Measurements from ENCODE around the gene ZNF334.

ZNF334 gene

DNA sequence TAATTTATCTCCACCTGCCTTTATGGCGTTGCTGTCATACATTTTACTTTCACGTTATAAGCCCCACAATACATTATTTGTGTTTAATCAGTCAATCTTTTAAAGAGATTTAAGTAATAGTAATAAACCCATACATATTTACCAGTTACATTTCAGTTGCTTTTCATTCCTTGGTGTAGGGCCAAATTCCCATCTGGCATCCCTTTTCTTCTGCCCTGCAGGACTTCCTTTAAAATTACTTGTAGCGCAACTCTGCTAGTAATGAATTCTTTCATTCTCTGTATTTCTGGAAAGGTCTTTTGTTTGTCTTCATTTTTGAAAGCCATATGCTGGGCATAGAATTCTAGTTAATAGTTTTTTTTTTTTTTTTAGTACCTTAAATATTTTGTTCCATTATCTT, 24.9 kb downstream of the ZNF334 start:
- FAIRE-seq: no peak
- TF ChIP-seq POLR2A (IDR thresholded peaks at IDR 0.05; ENCODE audit: low read depth, low read length): no peak
- DNase-seq (ENCODE audit: insufficient read length, low spot score): no peak

DNA sequence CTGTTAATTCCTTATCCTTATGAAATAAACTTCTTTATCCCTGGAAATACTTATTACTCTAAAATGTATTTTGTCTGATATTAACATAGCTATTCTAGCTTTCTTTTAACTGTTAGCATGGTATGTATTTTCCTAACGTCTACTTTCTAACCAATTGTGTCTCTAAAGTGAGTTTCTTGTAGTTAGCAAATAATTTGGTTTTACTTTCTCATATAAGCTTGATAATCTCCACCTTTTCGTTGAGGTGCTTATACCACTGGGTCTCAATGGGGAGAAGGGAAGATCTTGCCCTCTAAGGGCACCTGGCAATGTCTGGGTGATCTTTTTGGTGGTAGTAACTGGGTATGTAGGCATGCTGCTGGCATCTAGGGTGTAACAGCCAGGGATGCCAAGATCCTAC, 25.7 kb downstream of the ZNF334 start:
- no peak for FAIRE-seq
- no peak for TF ChIP-seq POLR2A (IDR thresholded peaks at IDR 0.05; ENCODE audit: low read depth, low read length)
- DNase-seq (ENCODE audit: insufficient read length, low spot score): no peak

DNA sequence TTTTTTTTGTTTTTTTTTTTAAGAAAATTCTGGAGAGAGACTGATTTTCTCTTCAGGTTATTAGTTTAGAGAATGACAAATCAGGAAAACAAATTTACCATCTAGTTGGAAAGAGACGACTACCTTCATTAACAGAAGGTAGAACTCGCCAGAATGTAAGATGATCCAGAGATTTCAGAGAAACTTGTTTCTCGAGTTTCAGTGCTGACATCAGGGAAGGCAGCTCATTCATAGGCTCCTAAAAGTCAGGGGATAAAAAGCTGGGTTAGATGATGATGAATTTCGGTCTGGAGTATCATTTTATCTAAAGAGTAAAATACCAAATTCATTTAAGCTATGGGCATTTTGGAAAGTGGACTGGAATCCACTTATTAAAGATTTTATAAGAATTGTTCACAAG, 27.9 kb downstream of the ZNF334 start:
- FAIRE-seq: no peak
- no peak for TF ChIP-seq POLR2A (IDR thresholded peaks at IDR 0.05; ENCODE audit: low read depth, low read length)
- DNase-seq (ENCODE audit: insufficient read length, low spot score): no peak

DNA sequence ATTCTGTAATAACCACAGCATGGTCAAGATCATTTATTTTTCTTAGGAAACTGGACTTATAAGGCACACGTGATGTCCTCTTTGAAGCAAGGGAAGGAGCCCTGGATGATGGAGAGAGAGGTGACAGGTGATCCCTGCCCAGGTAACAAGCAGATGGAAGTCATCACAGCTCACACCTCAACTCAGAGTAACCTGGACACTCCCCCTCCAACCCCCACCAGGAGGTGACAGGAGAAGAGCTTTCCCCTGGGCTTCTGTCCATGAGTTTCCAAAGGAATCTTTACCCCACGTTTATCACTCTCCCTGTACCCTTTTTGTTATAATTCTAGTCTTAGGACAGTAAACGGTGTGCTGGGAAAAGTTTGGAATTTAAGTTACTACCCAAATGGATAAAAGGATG, 28.4 kb downstream of the ZNF334 start:
- TF ChIP-seq POLR2A (IDR thresholded peaks at IDR 0.05; ENCODE audit: low read depth, low read length): no peak
- no peak for FAIRE-seq
- DNase-seq (ENCODE audit: insufficient read length, low spot score): no peak

DNA sequence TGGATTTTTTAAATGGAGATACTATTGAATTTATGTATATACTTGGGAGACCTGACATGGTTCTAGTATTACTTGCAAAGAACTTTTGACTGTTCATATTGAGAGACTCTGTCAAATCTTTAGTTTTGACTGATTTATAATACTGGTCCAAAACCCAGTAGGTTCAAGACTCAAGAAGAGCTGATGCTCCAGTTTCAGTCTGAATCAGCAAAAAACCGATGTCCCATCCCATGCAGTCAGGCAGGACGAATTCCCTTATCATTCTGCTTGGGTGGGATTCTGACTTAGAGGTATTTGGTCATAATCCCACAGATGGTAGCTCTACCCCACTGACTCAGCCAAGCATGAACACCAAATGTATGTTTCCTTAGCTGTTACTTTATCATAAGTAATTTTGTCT, 29.5 kb downstream of the ZNF334 start:
- no peak for DNase-seq (ENCODE audit: insufficient read length, low spot score)
- TF ChIP-seq POLR2A (IDR thresholded peaks at IDR 0.05; ENCODE audit: low read depth, low read length): no peak
- FAIRE-seq: no peak

DNA sequence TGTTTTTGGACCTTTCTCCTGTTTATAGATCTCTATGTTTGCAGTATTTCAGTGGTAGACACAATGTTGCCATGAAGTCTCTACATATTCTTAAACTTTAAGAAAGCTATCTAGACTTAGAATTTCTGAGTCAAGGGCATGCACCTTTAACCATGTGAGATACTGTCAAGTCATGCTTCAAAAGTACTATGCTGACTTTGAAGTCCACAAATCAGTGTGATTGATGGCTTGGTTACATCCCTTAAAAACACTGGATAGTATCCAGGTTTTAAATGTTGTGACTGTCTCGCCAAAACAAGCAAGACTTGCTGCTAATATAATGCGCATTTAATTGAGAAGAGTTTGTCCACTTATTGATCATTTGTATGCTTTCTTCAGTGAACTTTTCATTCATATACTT, 30.5 kb downstream of the ZNF334 start:
- FAIRE-seq: no peak
- TF ChIP-seq POLR2A (IDR thresholded peaks at IDR 0.05; ENCODE audit: low read depth, low read length): no peak

DNA sequence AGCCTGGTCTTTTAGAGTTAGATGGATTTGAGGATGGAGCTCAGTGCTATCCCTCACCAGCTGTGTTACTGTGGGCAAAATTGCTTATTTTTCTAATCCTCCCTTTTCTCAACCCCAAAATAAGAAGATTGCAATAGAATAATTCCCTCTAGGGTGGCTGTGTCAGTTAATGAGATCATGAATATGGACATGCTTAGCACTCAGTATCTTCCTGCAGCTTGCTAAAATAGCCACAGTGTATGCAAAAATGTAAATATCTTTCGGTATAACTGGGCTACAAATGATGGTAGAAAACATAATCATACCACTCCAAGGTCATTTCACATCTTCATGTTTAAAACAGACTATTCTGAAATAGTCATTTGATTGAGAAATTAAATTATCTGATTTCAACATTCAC, 35.7 kb downstream of the ZNF334 start:
- no peak for TF ChIP-seq POLR2A (IDR thresholded peaks at IDR 0.05; ENCODE audit: low read depth, low read length)
- DNase-seq (ENCODE audit: insufficient read length, low spot score): no peak
- FAIRE-seq: no peak

More for the DNA sequence above, 30.5 kb downstream of the ZNF334 start:
- no peak for DNase-seq (ENCODE audit: insufficient read length, low spot score)

DNA sequence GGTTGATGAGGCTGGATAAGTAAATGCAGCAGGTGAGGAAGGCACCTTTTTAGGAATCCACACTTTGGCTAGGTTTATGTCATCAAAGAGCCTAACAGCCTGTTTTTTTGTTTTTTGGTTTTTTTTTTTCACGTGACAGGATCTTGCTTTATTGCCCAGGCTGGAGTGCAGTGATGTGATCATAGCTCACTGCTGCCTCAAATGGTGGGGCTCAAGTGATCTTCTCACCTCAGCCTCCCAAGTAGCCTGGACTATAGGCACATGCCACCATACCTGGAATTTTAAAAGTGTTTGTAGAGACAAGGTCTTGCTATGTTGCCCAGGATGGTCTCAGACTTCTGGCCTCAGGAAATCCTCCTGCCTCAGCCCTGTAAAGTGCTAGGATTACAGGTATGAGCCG, 36.1 kb downstream of the ZNF334 start:
- no peak for TF ChIP-seq POLR2A (IDR thresholded peaks at IDR 0.05; ENCODE audit: low read depth, low read length)
- DNase-seq (ENCODE audit: insufficient read length, low spot score) (no peak), FAIRE-seq (no peak)

DNA sequence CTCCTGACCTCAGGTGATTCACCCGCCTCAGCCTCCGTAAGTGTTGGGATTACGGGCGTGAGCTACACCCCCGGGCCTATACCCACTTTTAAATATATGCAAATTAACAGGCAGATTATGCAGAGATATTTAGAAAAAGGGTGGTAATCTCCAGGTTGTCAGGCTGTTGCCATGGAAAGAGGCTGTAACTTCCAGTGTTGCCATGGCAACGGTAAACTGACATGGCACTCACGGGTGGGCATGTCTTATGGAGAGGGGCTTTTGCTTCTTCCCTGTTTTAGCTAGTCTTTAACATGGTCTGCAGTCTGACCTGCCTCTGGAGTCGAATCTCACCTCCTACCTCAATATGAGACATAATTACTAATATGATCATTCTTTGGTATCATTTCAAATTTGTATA, 44.9 kb downstream of the ZNF334 start:
- FAIRE-seq: no peak
- no peak for DNase-seq (ENCODE audit: insufficient read length, low spot score)
- no peak for TF ChIP-seq POLR2A (IDR thresholded peaks at IDR 0.05; ENCODE audit: low read depth, low read length)

DNA sequence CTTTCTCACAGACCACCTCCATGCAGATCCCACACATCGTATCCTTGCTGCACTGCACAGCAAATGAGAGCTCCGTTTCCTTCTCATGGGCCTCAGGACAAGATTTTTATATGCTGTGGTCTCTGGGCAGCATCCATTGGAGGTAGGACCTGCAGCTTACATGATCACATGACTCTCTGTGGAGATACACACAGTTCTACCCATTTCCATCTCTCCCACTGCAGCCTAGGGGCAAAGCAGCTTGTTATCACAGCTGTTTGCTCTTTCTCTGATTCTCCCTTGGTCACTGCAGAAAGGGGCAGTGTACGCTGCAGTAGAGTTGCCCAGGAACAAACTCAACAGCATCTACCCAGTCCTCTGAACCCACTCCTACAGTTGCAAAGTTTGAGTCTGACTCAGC, 48.9 kb downstream of the ZNF334 start:
- no peak for TF ChIP-seq POLR2A (IDR thresholded peaks at IDR 0.05; ENCODE audit: low read depth, low read length)
- no peak for FAIRE-seq
- no peak for DNase-seq (ENCODE audit: insufficient read length, low spot score)

DNA sequence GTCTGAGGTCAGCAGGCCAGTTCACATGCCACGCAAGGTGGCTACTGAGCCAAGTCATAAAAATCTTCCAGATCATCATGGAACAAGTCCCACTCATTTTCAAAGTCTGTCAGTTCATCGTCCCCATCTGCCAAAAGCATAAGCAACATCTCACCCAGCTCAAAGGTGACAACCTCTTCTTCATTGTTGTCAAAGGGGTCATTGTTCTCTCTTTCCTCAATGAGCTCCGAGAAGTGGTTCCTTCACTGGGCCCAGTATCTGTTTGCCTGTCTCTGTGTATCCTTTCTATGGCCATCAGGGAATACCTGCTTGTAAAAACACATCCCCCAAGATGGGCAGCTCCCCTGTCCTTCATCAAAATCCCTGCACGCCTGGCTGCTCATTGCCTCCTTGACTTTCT, 49.5 kb downstream of the ZNF334 start:
- no peak for DNase-seq (ENCODE audit: insufficient read length, low spot score)
- TF ChIP-seq POLR2A (IDR thresholded peaks at IDR 0.05; ENCODE audit: low read depth, low read length): no peak
- no peak for FAIRE-seq

DNA sequence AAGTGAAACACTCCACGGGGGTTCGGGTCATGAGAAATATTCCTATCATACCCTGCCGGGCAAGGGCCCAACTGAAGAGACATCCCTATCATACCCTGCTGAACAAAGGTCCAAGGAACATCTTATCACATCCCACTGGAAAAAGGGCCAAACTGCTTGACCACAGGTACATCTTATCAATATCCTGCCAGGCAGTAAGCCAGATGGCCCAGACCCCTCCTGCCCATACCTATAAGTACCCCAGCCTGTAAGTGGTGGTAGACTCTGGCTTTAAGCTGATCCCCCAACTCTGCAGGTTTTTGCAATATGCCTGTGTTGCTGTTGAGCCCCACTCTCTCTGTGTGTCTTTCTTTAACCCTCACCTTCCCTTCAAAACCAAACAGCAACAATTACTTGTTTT, 51.6 kb downstream of the ZNF334 start:
- TF ChIP-seq POLR2A (IDR thresholded peaks at IDR 0.05; ENCODE audit: low read depth, low read length): no peak
- FAIRE-seq (no peak), DNase-seq (ENCODE audit: insufficient read length, low spot score) (no peak)

DNA sequence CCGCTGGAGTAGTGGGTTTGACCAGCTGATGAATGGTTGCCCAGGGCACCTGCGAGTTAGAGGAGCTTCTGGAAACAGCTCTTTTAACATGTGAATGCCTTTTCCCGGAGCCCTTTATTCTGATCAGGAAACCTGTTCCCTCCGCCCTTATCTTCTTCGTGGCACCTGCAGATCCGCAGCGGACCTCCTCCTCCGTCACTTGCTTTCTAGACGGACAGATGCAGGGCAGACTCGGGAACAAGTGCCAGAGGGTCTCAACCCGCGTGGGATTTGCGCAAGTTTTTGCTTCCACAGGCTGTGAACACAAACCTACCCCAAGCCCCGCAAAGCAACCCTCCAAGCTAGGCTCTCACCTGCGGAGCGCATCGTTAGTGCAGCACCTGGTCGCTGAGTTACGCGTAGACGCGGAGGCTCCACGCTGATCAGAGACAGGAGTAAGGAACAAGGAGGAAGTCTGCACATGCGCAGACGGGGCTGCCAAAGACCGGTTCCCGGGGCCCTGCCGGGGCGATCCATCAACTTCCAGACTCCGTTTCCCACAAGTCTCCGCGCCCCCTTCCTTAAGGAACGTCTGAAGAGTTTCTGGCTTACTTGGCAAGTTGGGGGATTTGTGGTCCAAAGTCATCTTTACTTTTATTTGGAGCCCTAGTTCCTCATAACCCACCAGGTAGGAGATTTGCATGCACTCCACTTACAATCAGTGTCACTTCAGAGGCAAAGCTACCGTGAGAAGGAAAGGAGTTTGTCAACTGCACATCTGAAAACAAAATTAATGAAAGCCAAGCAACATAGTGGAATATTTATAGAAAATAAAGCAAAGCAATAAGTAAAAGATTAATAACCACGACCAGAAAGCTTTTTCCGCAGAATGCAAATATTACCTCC, 54.3 kb downstream of the ZNF334 start:
- FAIRE-seq (no peak), DNase-seq (ENCODE audit: insufficient read length, low spot score) (no peak)
- TF ChIP-seq POLR2A (IDR thresholded peaks at IDR 0.05; ENCODE audit: low read depth, low read length): no peak

DNA sequence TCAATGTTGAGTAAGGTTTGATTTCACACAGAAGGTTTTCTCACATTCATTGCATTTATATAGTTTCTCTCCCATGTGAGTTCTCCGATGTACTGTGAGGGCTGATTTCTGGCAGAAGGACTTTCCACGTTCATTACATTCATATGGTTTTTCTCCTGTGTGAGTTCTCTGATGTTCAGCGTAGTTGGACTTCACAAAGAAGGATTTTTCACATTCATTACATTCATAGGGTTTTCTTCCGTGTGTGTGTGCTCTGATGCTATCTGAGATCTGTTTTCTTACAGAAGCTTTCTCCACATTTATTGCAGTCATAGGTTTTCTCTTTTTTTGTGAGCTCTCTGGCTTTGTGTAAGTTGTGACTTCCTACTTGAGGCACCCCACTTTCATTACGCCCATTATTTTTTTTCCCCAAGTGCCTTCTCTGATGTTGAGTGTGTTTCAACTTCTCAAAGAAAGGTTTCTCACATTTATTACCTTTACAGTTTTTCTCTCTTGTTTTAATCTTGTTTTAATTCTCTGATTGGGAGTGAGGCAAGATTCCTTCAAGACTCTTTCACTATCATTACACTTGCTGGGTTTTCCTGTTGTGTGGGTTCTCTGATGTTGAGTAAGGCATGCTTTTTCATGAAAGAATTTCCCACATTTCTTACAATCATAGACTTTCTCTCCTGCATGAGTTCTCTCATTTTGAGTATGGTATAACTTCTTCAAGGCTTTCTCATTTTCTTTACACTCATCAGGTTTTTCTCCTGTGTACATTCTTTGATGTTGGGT, 56.9 kb downstream of the ZNF334 start:
- TF ChIP-seq POLR2A (IDR thresholded peaks at IDR 0.05; ENCODE audit: low read depth, low read length): no peak
- FAIRE-seq: no peak
- DNase-seq (ENCODE audit: insufficient read length, low spot score): no peak

DNA sequence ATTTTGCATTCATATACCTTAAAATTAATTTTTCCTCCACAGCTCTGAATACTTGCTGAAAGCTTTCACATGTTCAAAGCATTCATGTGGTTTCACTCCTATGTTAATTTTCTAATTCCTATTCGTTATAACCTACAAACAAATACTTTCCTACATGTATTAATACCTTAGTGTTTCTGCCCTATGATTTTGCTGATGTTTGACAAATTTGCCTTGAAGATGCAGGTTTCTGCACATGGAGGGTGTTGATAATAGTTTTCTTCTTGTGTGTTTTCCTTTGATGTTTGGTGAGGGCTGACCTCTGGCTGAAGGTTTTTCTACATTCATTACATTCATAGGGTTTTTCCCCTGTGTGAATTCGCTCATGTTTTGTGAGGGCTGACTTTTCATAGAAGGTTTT, 57.6 kb downstream of the ZNF334 start:
- DNase-seq (ENCODE audit: insufficient read length, low spot score) (no peak), FAIRE-seq (no peak)
- TF ChIP-seq POLR2A (IDR thresholded peaks at IDR 0.05; ENCODE audit: low read depth, low read length): no peak
